ENCODE results near the gene PRKG1. TPM values are rescaled to one million over a fixed set of nuclear protein-coding genes. Genes with fewer than 3 reads are reported as not detected.

PRKG1 gene
- total RNA-seq, 1 experiment from 2014 or later, result 10.4 TPM

GRCh38 chr10:51599647-51600046 lies 525.4 kb downstream of the PRKG1 start:
- Histone ChIP-seq H4K91ac (ENCODE audit: insufficient read length, low read depth, low read length) (no peak overlapping the region), H2BK120ac (ENCODE audit: low read depth, low read length, poor library complexity, severe bottlenecking) (no peak overlapping the region), H3K9ac (ENCODE audit: extremely low read depth, insufficient read length, low read length) (no peak overlapping the region), H4K8ac (replicated peaks; ENCODE audit: insufficient read length, low read depth, low read length) (no peak overlapping the region), H3K4ac (ENCODE audit: low read depth, low read length) (no peak overlapping the region), H3K9me3 (ENCODE audit: control insufficient read depth, low read depth, low read length) (no peaks in the 10 kb centered on the region), H3T11ph (ENCODE audit: low read length) (no peak overlapping the region), H2AFZ (ENCODE audit: low read length) (no peak overlapping the region), H3K23me2 (ENCODE audit: insufficient read length, low read depth, low read length, poor library complexity, severe bottlenecking) (no peaks in the 10 kb centered on the region), H2BK12ac (ENCODE audit: insufficient read length, low read depth, low read length) (no peak overlapping the region), H3K4me2 (ENCODE audit: insufficient read depth, insufficient read length, low read length) (no peak overlapping the region), H3K79me2 (ENCODE audit: insufficient read depth, low read length) (no peaks in the 10 kb centered on the region), H4K5ac (ENCODE audit: insufficient read length, low read depth, low read length) (no peak overlapping the region), H3K14ac (ENCODE audit: insufficient read depth, low read length) (no peak overlapping the region), H2BK5ac (ENCODE audit: insufficient read length, low read length) (no peak overlapping the region), H3K18ac (ENCODE audit: insufficient read length, low read depth, low read length) (no peak overlapping the region), H2BK15ac (ENCODE audit: low read depth, low read length) (no peak overlapping the region), H4K20me1 (ENCODE audit: control insufficient read depth, insufficient read depth, insufficient read length) (no peaks in the 10 kb centered on the region), H2AK5ac (ENCODE audit: insufficient read length, low read length) (no peak overlapping the region), H3K27ac (ENCODE audit: insufficient read length, low read depth, low read length) (no peak overlapping the region), H3K27me3 (ENCODE audit: insufficient read depth, low read length) (no peaks in the 10 kb centered on the region), H3K79me1 (ENCODE audit: insufficient read depth, low read depth, low read length, poor library complexity, severe bottlenecking) (no peaks in the 10 kb centered on the region), H3K56ac (ENCODE audit: insufficient read length, low read depth, low read length) (no peak overlapping the region), H2BK20ac (ENCODE audit: low read depth, low read length, poor library complexity, severe bottlenecking) (no peak overlapping the region), H3K4me1 (ENCODE audit: insufficient read depth, low read length) (no peaks in the 10 kb centered on the region), H3K23ac (ENCODE audit: insufficient read length, low read depth, low read length) (no peak overlapping the region)
- Mint-ChIP-seq H3K9me3 (no peaks in the 10 kb centered on the region), H3K27ac (no peak overlapping the region), H3K27me3 (ENCODE audit: low read depth) (no peaks in the 10 kb centered on the region), H3K4me1 (peaks cover 0 to 5% of the 10 kb centered on the region in 2 experiments; a peak in 2 of 4 replicates), H3K36me3 (ENCODE audit: insufficient read depth in 1 of 3, low read depth in 3 of 3) (no peaks in the 10 kb centered on the region), H3K4me3 (no peak overlapping the region)
- DNase-seq, result no peak
- TF ChIP-seq CTCF (conservative IDR thresholded peaks at IDR 0.05), result no peak
- WGBS (ENCODE audit: extremely low coverage, insufficient read length, low lambda C conversion rate), result no CpG with 5 or more reads among the region's 1 CpG

Data from H9 (cell line).